Measurements from ENCODE around the gene KCND3.

GRCh38 chr1:111976842-111977241 lies 12.6 kb downstream of the KCND3 start:
- TF ChIP-seq, protein P1, sequence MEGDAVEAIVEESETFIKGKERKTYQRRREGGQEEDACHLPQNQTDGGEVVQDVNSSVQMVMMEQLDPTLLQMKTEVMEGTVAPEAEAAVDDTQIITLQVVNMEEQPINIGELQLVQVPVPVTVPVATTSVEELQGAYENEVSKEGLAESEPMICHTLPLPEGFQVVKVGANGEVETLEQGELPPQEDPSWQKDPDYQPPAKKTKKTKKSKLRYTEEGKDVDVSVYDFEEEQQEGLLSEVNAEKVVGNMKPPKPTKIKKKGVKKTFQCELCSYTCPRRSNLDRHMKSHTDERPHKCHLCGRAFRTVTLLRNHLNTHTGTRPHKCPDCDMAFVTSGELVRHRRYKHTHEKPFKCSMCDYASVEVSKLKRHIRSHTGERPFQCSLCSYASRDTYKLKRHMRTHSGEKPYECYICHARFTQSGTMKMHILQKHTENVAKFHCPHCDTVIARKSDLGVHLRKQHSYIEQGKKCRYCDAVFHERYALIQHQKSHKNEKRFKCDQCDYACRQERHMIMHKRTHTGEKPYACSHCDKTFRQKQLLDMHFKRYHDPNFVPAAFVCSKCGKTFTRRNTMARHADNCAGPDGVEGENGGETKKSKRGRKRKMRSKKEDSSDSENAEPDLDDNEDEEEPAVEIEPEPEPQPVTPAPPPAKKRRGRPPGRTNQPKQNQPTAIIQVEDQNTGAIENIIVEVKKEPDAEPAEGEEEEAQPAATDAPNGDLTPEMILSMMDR (IDR thresholded peaks at IDR 0.05; ENCODE audit: low read depth, low read length) = no peak
- no peak for TF ChIP-seq POLR2A (IDR thresholded peaks at IDR 0.05; ENCODE audit: extremely low read depth, insufficient read length)

All from NB4 (cell line).